GM21786 (cell line): Measurements from ENCODE around the gene NEGR1.

Experiments
- ATAC-seq: cut with Tn5 transposase; IDR thresholded peaks from one replicate; pipeline ENCODE4 v1.9.1; 2021; ENCODE audit not compliant: unreplicated experiment

Gene NEGR1

DNA sequence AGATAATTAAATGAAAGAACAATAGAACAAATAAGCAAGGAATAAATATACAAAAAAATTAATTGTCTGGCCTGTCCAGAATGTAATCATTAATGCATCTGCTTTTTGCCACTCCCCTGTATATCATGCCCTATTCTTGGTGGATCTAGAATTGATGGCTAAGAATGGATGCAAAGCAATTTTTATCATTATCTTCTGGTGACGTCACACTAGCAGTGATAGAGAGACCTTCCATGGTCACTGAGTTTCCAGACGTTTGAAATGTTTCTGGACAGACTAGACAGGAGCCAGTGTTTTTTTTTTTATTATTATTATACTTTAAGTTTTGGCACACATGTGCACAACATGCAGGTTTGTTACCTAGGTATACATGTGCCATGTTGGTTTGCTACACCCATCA is 563.0 kb downstream of the NEGR1 start:
- no peak for ATAC-seq

DNA sequence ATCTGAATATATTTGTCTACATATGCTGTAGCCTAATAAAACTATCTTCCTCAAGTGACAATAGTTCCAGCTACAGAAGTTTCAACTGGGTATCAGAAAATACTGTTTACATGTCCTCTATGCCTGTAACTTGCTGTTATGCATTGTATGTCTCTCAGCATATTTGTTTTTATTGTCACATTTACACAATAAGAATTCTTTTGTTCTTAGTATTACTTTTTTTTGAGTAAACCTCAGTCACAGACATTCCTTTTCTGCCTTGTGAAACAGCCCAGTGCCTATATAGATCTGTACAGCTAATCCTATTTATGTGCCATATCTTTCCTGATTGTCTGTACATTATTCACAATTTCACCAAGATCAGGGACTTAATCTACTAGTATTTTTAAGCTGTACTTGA is 565.2 kb downstream of the NEGR1 start:
- ATAC-seq, result no peak

DNA sequence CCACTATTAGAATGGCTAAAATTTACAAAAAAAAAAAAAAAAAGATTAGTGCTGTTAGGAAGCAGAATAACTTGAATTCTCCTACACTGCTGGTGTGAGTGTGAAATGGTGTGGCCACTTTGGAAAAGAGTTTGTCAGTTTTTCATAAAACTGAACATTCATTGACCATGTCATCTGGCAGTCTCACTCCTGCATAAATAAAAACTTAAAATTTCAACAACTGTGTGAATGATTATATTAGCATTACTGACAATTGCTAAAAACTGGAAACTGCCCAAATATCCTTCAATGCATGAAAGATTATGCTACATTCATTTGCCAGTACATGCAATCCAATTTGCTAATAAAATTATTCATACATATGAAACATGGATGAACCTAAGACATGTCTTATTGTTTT is 570.9 kb downstream of the NEGR1 start:
- no peak for ATAC-seq

DNA sequence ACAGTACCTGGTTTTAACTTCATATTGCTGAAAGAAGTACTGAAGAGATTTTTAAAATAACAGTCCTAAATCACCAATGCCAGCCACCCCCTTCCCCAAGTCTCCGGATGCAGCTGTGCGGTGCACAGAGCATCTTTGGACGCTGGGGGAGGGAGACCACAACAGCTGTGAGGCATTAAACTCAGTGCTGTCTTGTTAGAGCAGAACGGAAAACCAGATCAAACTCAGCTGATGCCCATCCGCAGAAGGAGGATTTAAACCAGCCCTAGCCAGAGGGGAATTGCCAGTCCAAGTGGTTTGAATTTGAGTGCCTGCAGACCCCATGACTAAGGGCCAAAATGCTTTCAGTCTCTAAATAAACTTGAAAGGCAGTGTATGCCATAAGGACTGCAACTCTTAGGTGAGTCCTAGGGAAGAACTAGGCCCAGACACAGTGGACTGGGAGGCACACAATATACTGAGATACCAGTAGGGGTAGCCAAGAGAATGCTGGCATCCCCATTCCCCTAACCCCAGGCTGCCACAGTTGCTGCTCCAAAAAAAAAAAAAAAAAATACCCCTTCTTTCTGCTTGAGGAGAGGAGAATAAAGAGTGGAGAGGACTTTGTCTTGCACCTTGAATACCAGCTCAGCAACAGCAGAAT is 576.2 kb downstream of the NEGR1 start:
- ATAC-seq, result no peak

DNA sequence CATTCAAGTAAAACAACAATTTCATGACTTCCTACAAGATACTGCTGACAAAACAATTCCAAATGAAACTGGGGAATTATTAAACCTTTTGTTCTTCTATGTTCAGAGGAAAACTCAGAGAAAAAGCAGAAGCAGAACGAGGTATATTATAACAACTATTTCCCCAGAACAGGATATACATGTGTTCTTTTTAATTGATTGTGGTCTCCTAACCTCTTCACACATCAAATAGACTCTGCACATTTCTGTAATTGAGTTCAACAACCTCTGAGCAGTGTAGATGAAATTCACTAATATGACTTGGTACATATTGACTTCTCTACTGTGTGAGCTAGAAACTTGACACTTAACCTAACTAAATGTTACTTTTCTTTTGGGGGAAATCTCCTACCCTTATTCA is 584.2 kb downstream of the NEGR1 start:
- ATAC-seq, result no peak

DNA sequence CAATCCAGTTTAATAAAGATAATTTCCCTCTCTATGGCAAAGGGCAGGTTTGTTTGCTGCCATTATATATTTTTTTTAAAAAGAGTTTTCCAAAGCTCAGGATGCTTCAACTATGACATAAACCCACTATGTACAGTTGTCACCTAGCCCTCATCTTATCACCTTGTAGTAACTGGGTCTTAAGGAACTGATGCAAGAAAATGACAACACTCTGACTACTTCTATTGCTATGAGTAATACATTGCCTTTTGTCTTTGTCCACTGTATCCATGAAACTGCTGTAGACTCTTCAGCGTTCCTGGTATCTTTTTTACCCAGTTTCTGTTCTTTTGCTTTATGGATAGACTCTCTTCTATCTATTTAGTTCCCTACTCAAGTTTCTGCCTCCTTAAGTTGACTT is 586.5 kb downstream of the NEGR1 start:
- no peak for ATAC-seq

DNA sequence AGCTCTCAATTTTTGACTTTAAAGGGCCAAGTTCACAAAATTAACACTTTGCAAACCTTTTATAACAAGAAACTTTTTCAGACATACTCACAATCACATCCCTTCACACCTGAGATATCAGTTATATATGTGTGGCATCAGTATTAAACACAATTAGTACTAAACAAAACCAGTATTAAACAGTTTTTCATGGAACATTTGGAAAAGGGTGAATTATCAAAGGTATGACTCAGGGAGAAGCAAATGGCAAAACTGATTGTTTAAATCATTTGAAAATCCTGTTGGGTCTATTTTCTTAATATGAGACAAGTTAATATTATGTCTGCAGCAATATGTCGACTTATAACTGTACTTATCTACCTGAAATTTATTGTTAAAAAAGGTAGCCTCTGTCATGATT is 587.3 kb downstream of the NEGR1 start:
- no peak for ATAC-seq

DNA sequence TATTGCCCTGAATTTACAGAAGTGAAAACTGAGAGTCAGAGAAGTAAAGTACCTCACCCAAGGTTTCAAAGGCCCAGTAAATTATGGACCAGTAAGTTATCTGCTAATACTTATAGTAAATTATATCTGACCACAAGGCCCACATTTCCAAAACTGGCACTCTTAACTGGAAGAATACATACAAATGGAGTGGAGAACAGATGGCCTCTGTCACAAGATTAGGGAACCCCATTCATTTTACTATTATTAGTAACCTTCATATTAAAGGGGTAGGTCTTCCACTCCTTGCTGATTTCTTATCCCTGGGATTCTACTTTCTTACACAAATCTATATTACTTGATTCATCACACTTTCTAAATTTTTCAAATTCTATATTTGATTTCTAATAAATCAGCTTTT is 588.8 kb downstream of the NEGR1 start:
- no peak for ATAC-seq

DNA sequence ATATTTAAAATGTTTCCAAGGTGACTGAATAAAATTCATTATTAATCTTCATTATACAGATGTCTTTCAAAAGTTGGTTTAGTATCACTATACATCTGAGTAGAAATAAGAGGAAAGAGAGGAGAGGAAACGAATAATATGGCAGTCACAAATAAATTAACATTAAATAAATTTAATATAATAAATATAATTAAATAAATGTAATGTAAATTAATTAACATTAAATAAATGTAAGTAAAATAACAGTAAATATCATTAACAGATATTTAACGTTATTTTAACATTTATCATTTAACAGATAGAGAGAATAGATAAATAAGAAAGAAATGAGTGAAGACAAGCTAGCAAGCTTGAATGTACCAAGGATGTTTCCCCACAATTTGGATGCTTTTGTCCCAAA is 592.7 kb downstream of the NEGR1 start:
- ATAC-seq, result no peak

DNA sequence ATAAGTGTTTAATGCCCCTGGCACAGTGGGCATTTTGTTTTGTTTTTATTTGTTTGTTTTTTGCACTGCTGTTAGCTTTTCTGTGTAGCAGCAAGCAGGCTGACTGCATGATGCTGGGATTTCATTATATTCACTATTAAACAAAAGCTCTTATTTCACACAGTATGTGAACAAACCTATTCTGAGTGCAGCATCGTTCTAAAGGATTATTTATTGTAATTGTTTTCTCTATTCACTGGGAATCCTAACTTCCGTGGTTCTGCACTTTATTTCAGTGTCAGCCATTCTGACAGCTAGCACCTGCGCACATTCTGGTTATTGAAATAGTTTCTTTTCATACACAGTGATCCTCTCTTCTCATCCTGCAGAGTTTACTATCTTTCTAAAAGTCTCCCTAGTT is 595.0 kb downstream of the NEGR1 start:
- ATAC-seq, result no peak

DNA sequence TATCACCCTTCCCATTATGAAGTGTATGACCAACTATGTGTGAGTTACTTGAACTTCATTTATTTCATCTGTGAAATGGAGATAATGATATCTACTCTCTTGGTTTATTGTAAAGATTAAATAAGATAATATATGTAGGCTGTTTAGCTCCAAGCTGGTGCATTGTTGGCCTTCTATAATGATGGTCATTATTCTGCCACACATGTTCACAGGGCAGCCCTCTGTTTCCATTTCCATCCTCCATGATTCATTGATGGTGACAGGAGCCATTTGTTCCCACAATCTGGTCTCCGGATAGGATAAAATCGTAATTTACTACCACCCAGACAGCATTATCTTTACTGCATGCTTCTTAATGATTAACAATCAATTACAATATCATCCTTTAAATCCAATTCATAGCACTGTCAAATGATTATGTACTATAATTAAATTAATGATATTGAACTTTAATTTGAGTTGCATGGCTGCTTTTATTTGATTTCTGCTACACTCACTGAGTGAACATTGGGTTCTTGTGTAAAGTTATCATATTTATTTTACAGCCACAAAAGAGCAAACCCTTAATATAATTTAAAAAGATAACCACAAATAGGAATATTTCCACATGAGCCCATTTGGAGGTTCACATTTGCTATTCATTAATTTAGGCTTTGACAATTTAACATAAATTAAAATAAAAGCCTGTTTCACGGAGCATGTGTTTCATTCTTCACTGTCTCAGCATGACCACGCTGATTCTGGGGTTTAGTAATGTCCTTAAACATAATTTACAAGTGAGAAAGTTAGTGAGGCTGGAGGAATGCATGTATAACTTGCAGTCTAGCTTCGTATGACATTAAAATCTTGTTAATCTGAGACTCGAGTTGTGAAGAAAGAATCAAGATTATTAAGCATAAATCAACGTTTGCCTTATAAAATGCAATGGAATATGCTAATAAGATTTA is 605.1 kb downstream of the NEGR1 start:
- no peak for ATAC-seq

DNA sequence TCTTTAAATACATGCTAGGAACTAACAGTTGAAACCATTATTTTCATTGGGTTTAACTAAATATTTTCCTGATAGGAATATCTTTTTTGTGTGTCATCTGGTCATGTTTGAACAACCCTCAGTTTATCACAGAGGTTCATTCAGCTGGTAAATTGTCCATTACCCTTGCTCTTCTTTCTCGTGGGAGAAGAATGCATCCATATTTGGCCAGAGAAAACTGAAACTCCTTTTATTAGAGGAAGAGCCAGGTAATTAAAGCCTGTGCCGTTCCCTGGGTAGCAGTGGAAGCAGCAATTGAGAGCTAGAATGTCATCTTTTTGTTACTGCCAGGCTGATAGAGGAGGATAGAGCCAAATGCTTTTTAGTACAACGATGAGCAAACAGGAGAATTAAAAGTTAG is 614.3 kb downstream of the NEGR1 start:
- no peak for ATAC-seq

DNA sequence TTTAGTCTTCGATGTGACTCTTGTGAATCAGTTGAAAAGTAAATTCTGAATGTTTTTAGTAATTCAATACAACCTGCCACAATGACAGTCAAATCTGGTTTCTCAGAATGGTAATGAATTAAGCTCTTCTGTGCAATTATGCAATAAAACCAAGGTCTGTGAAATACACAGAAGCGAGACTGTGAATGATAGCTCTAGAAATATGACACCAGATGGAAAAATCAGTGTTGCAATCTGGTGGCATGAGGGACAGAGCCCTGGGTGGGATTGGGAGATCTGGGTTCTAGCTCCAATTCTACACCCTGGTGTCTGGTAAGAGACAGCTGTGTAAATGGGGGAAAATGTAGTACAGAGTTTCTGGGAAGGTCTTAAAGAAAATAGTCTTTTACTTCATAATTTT is 615.1 kb downstream of the NEGR1 start:
- no peak for ATAC-seq

DNA sequence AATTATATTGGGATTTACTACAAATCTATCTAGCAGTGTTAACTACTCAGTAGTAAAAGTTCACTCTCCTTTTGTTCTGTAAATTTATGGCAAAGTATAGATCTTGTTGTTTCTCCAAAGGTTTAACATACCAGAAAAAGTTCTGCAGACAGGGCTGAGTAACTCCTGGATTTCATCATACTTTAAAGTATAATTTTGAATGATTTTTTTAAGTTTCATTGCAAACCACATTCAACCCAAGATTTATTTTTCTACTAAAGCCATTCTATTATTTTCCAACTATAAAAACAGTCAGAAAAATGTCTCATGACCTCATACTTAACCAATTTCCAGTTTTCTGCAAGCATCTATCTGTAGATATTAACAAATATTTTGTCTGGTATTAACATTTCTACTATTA is 615.7 kb downstream of the NEGR1 start:
- no peak for ATAC-seq

DNA sequence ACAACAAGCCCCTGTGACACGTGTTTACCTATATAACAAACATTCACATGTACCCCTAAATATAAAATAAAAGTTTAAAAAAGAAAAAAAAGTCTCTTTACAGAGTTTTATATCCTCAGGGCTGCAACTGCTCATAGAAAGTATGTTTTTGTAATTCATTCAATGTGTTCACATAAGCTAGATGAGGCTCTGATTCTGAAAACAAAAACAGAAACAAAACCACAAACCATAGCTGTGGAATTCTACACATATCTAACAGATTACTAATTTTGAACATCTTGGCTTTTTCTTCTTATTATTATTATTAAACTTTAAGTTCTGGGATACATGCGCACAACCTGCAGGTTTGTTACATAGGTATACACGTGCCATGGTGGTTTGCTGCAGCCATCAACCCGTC is 621.9 kb downstream of the NEGR1 start:
- no peak for ATAC-seq

DNA sequence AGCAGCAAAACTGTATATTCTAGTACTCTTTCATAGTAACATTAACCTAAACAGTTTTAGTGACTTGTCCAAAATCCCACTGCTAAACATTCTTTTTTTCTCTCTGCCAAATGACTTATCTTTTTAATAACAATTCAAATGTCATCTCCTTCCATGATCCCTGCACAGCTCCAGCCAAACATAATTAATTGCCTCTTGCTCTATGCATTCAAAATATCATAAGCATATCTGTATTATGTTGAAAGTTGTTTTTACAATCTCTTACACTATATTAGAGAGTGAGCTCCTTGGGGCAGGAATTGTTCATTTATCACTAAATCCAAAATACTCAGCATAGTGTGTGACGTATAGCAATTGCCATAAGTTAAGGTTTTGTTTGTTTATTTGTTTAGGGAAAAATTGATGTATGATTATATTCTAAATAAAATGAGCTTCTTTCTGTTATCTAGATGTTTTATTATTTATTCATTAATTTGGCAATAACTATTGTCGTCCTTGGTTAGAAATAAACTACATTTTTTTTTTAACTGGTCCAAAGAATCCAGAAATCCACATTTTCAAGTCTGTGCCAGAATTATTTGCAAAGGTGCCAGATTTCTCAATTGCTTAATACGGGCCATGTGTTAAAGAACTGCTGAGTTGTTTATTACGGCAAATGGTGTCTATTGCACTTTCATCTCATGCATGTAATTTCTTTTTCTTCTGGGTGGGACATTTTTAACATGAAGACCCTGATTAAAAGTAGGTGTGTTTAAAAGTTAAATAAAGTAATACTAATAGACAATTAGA is 624.3 kb downstream of the NEGR1 start:
- no peak for ATAC-seq

DNA sequence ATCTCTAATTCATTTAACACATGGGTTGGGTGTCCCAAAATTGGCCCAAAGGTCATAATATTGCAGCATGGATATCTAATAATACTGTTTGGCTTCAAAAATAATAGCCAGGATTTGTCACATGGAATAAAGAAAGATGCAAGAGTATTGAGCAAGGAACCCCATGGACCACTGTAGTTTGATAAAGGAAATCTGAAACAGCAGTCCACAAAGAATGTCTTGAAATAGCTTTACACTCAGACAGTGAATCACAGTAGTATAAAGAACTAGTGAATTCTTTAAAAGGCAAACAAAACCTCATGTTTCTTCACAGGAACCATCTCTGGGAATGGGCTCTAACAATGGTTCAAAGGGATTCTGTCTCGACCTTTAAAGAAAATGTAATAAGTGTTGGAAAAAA is 625.4 kb downstream of the NEGR1 start:
- no peak for ATAC-seq

DNA sequence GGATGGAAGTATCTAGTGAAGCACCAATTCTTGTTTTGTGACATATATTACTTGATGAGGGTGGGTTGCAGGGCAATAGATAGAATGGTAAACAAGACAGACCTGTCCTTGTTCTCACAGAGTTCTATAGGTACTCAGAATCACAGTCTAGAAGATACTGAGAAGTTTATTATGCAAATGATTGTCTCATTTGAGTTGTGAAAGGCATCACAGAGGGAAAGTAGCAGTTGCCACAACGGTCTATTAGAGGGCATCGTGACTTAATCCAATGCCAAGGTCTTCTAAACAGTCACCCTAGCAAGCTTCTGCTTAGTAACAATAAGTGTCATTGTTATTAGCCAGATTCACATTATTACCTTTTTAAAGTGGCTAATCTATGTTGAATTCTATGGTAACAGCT is 626.7 kb downstream of the NEGR1 start:
- ATAC-seq, result no peak

DNA sequence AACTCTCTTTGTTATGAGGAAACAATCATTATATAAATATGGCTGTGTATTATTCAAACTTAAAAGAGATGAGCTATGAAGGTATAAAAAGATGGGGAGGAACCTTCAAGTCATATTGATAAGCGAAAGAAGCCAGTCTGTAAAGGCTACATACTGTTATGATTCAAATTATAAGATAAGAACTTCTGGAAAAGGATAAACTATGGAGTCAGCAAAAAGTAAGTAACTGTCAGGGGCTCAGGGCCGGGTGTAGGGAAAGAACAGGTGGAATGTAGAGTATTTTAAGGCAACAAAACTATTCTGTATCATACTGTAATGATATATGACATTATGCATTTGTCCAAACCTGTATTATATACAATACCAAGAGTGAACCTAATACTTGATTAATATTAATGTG is 628.4 kb downstream of the NEGR1 start:
- no peak for ATAC-seq

DNA sequence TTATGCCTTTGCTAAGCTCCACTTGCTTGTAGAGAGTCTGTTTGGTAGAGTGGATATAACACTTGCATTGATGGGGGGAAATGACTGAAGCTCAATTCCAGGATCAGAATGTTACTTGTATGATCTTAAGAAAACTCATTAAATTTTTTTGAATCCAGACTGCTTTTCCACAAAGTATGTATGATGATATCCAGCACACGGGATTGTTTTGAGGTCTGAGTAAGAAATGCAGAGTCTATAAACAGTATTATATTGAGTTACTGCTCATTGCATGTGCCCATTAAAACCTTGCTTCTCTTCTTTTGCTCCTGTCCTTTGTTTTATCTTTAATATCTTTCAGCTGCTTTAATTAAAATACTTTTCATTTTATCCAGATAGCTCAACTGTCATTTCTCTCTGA is 631.1 kb downstream of the NEGR1 start:
- no peak for ATAC-seq

DNA sequence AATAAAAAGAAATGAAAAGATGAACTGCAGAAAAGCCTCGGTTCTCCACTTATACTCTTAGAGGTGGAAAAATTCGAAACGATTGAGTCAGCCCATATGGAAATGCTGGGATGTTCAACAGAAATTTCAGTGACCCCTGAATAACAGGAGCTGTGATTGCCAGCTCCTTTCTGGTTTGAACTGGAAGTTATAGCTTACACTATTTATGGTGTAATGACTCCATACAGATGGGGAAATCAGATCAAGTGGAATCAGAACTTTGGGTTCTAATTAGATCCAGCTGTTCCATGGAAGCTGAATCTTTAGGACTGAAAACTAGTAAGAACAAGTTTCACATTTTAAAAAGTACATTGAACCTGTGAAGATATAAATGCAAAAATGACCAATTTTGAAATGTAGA is 632.2 kb downstream of the NEGR1 start:
- ATAC-seq, result no peak

DNA sequence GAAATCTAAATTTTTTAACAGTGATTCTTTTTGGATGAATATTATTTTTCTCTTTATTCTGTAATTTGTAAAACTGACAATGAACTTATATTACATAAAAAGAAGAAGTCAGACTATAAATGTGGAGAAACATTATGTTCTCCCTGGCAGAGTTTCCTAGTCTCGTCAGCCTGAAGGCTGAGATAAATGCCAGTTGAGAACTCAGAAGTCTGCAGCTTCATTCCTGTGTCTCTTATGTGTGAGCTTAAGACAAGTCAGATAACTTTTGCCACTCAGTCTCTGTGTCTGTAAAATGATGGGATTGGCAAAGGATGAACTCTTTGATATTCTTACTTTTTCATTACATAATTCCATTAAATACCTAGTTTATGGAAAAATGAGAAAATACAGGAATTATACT is 632.7 kb downstream of the NEGR1 start:
- ATAC-seq, result no peak
